H1 (cell line): ENCODE measurements around the gene MYBPC1. TPM values are rescaled to one million over a fixed set of nuclear protein-coding genes. Genes with fewer than 3 reads are reported as not detected.

ENCODE experiments used
- CHD7 ChIP-seq: fragments of 300-600 bp; sonication (generic); IDR thresholded peaks from 2 replicates; pipeline ENCODE4 v1.7.1; 2012; ENCODE audit warnings: low read length, moderate library complexity, mild to moderate bottlenecking, inconsistent platforms; ENCODE audit not compliant: insufficient replicate concordance
- RAD21 ChIP-seq, 2 experiments: IDR thresholded peaks in 1 of 2; conservative IDR thresholded peaks in 1 of 2; 2 replicates each; pipeline ENCODE4 v1.6.1; 2011; ENCODE audit warnings: low read depth in 2 of 2, low read length in 2 of 2, improper control_type of control experiment in 1 of 2, inconsistent platforms in 1 of 2, mild to moderate bottlenecking in 1 of 2, moderate library complexity in 1 of 2
- RXRA ChIP-seq: IDR thresholded peaks from 2 replicates; pipeline ENCODE4 v1.6.1; 2011; ENCODE audit warnings: low read depth, mild to moderate bottlenecking, low read length, moderate library complexity; ENCODE audit not compliant: insufficient read depth
- polyA plus RNA-seq, 7 experiments: library from polyadenylated mRNA; depleted of rRNA in 3 of 7; stranded (reverse) in 5 of 7; unstranded in 2 of 7; fragments of >200 nt in 5 of 7; fragments of 200-250 nt in 2 of 7; gene quantifications; 1 replicate in 5 of 7; 2 replicates in 1 of 7; 4 replicates in 1 of 7; pipeline versions ENCODE4 v1.2.1 to v1.2.3, GENCODE V29; 2011 to 2013; ENCODE audit warnings: missing spikeins in 2 of 7, mixed read lengths in 2 of 7
- total RNA-seq: library from RNA; stranded (reverse); fragmentation: NEBNext Ultra II Directional; extraction: Animal tissue kit (Norgen Biotek cat#: 25700); gene quantifications from 2 replicates; pipeline ENCODE4 v1.2.1, GENCODE V29; 2021

The MYBPC1 gene
- total and polyA plus RNA-seq, 2 of the 8 experiments (the other 6 are each of a cell fraction or from before 2014, with no cell fraction given) = not detected

GRCh38 chr12:101578417-101578816 lies 16.4 kb upstream of the MYBPC1 start (continued):
- no peak for TF ChIP-seq RXRA
- no peak for TF ChIP-seq RAD21 (IDR thresholded peaks at IDR 0.05 in 1 of 2, conservative IDR thresholded peaks at IDR 0.05 in 1 of 2; ENCODE audit: low read depth in 2 of 2, low read length in 2 of 2)
- TF ChIP-seq CHD7 = no peak
